KBM-7 (cell line): Measurements from ENCODE around the gene RPRD1B.

Experiments
- DNase-seq: peaks from one replicate; pipeline ENCODE4 v3.0.0-alpha.2; 2015
- in situ Hi-C: fragments of 300-500 bp; cut with MboI; formaldehyde crosslinking; loops from 2 replicates; pipeline ENCODE4 v1.14.3; 2020; ENCODE audit warnings: low sequenced_read_pairs, low pct_unique_long_range_greater_than_20kb, mixed read lengths

Gene RPRD1B, protein sequence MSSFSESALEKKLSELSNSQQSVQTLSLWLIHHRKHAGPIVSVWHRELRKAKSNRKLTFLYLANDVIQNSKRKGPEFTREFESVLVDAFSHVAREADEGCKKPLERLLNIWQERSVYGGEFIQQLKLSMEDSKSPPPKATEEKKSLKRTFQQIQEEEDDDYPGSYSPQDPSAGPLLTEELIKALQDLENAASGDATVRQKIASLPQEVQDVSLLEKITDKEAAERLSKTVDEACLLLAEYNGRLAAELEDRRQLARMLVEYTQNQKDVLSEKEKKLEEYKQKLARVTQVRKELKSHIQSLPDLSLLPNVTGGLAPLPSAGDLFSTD

DNA sequence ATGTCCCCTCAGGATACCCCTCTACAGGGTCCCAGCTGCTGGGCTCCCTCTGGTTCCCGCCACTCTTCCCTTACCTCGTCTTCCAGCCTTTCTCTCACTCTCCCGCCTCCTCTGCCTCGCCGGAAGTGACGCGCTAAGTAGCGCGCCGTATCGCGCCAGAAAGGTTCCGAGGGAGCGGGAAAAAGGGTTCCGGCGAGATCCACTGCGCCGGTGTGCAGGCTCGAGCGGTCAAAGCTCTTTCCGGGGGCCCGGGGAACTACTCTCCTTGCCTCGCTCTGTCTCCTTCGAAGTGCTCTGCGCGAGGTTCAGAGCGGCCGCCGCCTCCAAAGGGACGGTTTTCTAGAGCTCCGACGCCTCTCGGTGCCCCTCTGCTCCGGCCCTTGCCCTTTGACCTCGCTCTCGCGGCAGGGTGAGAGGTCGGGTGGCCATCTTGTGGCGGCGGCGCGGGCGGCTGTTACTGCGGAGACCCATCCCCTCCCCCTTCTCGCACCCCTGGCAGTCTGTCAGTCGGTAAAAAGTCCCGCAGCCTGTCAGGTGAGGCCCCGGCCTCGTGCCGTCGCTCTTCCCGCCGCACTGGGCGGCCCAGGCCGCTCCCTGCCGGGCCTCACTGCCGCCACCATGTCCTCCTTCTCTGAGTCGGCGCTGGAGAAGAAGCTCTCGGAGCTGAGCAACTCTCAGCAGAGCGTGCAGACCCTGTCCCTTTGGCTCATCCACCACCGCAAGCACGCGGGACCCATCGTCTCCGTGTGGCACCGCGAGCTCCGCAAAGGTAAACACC is at the start of gene RPRD1B, which contains the start of gene TTI1:
Gene RPRD1B, plus strand, starts transcription at position 417 of the 778 bp plus-strand sequence. Its CDS starts 202 bp downstream, at position 619.
Gene TTI1, minus strand, starts transcription at position 127 of the 778 bp plus-strand sequence. CDS start 19,640 bp downstream, outside the sequence.
- in situ Hi-C loops = no loop called here
- peak; percentile 95 for DNase-seq

DNA sequence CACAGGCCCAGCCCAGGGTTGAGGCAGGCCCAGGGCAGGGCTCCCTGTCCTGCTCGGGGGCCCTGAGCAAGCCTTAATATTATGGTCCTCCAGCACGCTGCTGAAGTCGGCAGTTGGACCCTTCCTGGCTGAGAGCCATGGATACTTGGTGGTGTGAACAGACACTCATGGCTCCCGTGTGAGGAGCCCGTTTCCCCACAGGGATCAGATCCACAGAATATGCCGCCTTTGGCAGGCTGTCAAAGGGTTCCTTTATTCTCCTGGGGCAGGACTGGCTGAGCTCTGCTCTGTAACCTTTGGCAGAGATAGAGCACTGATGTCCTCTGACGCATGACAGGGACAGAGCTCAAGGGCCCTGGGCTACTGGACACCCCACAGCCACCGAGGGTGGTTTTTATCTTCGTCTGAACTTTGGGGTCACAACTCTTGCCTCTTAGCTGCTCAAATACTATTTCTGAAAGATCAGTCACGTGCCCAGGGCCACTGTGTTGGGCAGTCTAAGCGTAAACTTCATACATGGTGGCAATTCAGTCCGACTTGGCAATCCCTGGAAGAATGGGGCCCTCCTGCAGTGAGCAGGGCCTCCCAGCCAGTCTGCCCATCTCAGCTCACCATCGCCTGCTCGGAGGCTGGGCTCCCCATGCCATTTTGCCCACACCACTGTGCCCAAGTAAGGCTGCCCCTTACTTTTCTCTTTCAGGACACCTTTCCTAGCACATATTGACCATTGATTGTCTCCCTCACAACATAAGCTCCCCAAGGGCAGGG is 49.3 kb upstream of the RPRD1B start:
- in situ Hi-C loops = no loop called here
- DNase-seq = no peak

DNA sequence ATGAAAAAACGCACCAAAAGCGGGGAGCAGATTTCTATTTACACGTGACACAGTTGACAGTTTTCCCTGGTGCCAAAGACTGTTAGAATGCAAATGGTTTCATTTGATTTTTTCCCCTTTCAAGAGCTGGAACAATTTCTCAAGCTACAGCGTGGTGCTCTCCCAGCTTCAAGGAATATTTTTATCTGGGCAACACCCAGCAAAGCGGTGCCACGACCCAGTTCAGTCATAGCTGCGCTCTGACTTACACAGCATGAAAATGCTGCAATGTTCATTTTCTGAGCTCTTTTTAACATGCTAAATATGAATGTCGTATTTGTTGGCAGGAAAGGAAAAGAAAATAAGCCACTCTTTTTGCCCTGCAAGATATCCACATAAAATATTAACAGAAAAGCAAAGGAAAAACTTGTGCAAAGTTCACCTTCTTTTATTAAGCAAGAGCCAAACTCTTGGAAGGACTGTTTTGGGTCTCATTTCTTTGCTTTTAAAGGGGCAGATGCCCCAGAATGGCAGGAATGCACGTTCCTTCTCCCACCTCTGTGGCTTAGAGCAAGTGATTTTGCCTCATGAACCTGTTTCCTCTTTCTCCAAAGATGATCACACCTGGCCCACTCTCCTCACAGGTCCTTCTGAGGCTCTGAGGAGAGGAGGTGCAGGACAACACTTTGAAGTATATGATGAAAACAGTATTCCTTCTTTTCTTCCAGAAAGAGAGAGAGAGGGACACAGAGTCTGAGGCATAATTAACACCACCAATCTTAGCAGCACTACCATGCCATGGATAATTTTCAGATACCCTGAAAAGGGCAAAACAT is 47.3 kb upstream of the RPRD1B start:
- no peak for DNase-seq
- in situ Hi-C loops = no loop called here

DNA sequence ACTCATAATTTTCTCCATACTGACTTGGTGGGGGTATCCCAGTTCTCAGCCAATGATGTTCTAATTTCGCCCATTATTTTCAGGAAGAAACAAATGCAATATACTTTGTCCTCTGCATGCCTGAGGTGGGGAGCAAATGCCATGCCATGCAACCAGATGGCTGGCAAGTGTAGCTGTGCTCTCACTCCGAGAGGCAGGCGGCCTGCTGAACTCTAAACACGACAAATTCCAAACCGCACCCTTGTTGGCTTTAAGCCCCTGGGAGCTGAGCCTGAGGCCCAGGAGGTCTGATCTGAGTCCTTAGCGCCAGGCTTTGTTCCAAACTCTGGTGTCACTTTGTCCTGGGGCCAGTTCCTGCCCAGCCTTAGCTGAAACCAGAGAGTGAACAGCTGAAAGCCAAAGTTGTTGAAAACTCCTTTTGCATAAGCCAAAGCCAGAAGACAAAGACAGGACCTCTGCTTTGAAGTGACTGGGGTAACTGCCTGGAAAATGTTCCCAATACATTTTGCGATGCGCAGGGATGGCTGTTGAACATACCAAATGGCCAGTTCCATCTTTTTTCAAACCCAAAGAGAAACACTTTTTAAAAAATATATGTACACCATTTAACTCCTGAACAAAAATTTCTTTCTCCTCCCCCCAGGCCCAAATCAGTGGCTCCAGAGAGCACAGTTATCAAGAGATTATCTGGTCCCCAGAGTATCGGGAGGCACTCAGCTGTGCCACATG is 46.5 kb upstream of the RPRD1B start:
- no peak for DNase-seq
- in situ Hi-C loops = no loop called here

DNA sequence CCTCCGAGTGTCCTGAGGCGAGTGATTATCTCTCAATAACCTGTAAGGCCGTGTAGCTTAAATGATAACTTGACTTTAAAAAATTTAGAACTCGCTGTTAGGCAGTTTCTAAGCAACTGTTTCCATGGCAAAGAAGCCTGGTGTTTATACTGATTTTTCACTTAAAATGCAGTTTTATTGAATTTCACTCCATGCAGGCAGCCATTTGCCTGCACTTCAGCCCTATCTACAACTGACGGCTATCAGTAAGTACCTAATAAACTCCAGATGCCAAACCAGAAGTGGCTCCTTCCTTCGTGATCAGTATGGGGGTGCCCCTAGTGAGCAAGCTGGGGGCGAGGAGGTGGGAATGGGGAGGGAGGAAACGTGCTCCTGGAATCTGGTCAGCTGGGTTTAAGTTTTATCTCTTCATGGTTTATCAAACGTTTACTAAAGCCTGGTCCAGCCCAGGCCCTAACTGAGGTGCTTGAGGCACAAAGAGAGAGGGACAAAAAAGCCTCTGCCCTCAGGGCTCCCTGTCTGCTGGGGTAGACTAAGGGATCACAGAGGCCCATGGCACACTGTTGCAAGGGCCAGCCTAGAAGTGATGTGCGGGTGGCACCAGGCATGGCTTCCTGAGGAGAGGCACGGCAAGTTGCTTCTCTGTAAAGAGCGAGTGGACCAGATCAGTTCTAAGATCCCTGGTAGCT is 45.8 kb upstream of the RPRD1B start:
- DNase-seq = no peak
- in situ Hi-C loops = no loop called here

DNA sequence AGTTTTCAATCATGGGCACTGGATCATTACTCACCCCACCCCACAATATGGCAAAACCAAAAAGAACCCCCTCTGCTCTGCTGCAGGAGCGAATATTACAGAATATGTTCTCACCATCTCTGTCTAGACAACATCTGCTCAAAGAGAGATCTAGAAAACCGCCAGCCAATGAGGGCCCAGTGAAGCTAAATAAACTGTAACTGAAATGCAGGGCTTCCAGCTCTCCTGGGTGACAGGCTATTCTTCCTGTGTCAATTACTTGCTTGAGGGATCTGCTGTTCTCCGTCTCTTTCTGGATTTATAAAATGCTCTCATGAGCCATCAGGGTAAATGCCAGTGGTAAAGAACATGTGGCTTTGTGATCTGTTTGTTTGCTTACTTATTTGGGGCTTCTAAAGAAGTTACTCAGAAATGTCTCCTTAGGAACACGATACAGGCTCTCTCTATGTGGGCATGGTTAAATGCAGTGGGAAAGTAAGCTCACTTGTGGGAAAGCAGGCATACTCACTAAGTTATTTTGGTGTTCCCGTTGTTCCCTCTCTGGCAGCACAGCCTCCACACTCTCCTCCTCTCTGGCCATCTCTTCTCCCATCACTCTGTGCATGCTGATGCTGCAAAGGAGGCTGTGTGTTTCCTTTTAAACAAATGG is 45.1 kb upstream of the RPRD1B start:
- in situ Hi-C loops = no loop called here

DNA sequence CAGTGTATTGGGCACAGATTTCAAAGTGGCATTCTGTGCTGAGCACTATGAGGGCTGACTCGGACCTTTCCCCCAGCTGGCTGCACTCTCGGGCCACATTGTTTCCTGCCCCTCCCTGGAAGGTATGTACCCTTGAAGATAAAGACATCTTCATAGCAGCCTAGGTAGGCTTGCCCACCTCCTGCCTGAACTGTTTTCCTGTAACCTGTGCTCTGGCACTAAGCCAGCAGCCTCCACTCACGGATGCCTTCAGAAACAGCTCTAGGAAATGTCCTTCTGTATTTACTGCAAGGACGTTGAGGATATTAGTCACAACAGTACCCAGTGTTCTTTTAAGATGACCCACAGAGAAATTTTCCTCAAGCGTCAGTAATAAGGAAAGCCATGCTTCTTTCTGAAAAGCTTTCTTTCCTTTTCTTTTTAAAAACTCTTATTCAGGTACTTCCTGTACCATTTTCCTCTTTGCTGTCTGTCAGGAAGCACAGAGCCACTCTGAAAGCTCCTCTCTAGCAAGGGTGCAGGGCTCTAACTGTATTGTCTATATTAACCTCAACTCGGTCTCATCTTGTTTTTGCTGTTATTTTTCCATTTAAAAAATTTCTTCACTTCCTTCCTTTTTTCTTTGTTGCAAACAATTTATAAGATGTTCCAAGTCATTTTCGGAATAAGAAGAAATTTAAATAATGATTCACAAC is 43.8 kb upstream of the RPRD1B start:
- in situ Hi-C loops = no loop called here
- DNase-seq = peak; percentile 16

More for the DNA sequence above, 45.1 kb upstream of the RPRD1B start:
- DNase-seq = no peak

DNA sequence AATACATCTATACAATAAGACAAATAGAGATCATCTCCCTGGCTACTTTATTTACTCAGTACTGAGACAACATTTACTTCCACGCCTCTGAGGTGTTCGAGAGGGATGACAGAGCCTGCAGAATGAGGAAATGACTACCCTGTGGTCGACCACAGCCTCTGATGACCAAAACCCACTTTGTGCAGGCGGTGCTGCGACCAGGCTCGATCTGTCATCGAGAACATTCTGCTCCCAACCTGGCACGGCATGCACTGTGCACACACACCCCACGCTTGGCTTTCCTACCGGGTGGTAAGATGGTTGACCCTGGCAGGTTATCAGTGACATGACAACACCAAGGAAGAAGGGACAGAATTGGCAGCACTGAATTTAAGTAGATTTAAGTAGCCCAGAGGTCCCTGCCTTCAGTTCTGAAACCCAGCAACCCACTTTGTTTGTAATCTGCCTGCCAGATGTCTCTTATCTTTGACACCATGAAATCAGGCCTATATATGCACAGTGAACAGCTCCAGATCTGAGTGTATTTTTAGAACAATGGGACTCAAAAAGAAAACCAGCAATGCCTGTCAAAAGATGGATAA is 42.9 kb upstream of the RPRD1B start:
- DNase-seq = peak; percentile 93
- in situ Hi-C loops = no loop called here

DNA sequence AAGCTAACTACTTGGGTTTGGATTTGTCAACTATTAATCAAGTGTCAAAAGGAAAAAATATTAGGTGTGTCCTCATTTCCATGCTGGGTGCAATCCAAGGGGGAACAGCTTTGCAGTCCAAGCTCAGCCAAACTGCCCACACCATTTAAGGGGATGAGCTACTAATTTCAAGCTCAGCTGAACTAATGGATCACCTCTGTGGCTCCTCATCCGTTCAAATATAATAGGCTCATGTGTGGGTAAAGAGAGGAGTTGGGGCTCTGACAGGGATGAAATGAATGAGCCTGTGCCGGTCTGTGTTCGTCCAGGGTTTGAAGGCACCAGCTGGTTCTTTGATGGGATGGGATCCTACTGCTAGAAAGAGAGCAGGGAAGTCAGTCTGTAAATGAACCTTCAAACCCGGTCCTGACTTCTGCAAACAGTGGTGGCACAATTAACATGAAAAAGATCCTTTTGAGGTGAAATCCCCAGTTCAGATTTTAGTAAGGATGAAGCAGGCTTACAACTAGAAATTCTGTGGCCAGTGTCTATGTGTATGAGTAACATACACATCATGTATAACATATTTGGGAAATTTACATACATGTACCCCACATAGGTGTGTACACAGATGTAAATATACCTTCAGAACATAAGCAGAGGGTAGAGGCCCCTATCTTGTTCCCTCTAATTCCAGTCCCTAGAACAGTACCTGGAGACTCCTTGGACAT is 42.2 kb upstream of the RPRD1B start:
- in situ Hi-C loops = no loop called here
- no peak for DNase-seq

DNA sequence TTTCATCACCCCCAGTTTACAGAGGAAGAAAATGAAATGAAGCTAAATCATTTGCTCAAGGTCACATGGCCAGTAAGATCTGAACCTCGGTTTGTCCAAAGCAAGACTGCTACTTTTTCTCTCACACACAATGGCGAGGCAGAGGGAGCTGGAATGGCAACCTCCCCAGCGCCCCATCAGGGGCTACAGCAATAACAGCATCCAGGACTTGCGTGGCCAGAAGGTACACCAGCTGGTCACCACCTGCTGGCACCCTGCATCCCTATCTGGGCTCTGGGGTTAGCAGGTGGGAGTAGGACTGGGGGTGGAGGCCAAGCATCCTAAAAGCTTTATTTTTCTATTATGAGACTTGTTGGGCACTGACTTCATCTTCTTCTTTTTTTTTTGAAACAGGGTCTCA is 41.6 kb upstream of the RPRD1B start:
- no peak for DNase-seq
- in situ Hi-C loops = no loop called here

DNA sequence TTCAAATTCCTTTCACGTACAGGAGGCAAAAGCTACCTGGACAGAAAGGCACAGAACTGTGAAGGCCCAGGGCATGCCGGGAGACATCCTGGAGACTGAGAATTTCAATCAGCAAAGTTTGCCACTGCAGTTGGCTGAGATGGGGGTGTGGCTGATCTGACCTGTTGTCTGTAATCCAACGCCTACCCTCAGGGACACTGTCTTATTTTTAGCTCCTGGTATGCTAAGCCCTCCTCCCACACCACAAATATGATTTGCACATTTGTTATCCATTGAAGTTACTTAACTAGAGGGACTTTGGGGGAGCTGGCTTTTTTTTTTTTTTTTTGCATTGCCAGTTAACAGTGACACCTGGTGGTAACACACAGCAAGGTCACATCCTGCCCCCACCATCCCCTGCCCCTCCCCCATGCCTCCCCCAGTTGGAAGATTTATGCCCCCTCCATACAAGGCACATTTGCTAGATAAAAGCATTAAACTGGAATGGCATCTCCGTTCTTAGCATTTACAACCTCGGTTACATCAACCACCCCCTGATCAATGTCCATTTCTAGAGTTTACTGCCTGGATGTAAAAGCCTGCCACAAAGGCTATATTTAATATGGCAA is 40.6 kb upstream of the RPRD1B start:
- in situ Hi-C loops = no loop called here
- DNase-seq = peak; percentile 79

DNA sequence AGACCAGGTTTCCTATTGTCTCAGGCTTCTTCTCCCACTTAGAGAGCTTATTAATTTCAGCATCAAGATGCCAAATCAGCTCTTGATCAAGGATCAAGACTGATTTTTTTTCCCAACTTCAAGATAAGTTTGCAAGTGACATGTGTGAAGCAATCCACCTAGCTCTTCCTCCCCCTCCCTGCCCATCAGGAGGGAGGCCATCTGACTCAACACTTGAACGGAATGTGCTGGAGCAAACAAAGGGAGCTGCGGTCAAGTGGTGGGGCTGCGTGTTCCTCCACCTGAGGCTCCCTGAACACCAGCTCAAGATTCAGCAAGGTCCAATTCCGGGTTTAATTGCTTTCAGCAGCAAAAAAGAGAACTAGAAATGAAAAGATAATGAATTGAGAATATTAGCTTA is 39.0 kb upstream of the RPRD1B start:
- no peak for DNase-seq
- in situ Hi-C loops = no loop called here

DNA sequence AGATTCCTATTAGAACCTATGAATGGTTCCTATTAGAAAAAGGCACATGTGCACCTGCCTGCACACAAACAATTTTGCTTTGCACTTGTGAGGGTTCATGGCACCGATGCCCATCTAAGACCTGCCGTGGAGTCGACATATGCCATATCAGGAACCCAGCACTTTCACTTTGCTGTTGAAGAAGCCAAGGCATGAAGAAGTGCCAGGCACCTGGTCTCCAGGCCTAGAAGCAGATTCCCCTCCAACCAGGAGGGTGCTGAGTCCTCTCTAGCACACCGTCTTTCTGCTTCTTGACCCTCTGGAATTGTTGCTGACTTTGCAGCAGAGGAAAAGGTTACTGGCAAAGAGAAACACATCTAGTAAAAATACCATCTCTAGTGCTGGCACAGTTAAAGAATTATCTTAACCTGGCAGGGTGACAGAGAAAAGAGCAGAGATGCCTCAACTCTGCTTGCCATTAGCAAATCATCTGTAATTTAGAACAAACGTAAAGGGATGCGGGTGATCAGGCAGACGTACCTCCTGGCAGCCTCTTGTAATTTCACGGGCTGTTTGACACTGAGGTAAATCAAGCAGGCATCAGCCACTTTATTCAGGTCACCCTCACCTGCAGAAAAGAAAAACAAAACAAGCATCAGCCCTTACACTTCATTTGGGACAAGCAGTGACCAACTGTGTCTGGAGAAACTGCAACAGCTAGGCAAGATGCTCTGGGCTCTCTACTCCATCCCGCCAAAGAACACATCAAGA is 37.5 kb upstream of the RPRD1B start:
- in situ Hi-C loops = no loop called here

DNA sequence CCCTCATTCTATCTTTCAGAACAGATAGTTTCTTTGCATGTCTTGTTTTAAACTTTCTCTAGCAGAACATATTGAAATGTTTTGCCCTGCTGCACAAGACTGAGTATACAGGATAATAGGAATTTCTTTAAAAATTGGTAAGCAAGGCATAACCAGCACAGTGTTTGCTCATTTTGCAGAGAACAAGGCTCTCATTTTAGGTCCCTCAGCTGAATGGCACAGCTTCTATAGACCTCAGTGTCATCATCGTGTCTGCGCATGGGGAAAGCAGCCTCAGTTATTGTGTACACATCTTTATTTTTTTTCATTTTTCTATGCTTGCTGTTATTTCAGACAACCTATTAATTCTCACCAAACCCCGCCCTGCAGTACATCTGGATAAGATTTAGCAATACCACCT is 36.0 kb upstream of the RPRD1B start:
- DNase-seq = no peak
- in situ Hi-C loops = no loop called here

More for the DNA sequence above, 37.5 kb upstream of the RPRD1B start:
- DNase-seq = no peak
